GM18526 (cell line): ENCODE data around the gene FITM1.

ENCODE experiments used
- POLR2A ChIP-seq: IDR thresholded peaks from 3 replicates; pipeline ENCODE4 v1.6.1; 2011; ENCODE audit not compliant: insufficient read length; ENCODE audit errors: extremely low read depth

Gene FITM1

GRCh38 chr14:24110060-24110459, 20.4 kb upstream of the FITM1 start:
- TF ChIP-seq POLR2A: no peak

GRCh38 chr14:24110523-24110922, 19.9 kb upstream of the FITM1 start:
- TF ChIP-seq POLR2A: no peak

GRCh38 chr14:24113379-24113800, 17.1 kb upstream of the FITM1 start:
- no peak for TF ChIP-seq POLR2A

GRCh38 chr14:24113801-24114531, 16.5 kb upstream of the FITM1 start:
- TF ChIP-seq POLR2A: peak; percentile 85

- TF ChIP-seq POLR2A: peak; percentile 9
Measured at GRCh38 chr14:24114532-24115421, 15.7 kb upstream of the FITM1 start, which contains the start of the genes DCAF11 and NRL. DCAF11 (plus strand) TSS chr14:24114777; CDS start chr14:24115595, 818 bp downstream. NRL (minus strand) TSS chr14:24114949; CDS start chr14:24082848, 32,101 bp downstream.

- TF ChIP-seq POLR2A: no peak
Measured at GRCh38 chr14:24115422-24116127, 14.9 kb upstream of the FITM1 start.

- TF ChIP-seq POLR2A: no peak
Measured at GRCh38 chr14:24116128-24116814, 14.2 kb upstream of the FITM1 start.

GRCh38 chr14:24117179-24117578, 13.3 kb upstream of the FITM1 start:
- no peak for TF ChIP-seq POLR2A

- TF ChIP-seq POLR2A: no peak
Measured at GRCh38 chr14:24119691-24120090, 10.8 kb upstream of the FITM1 start.

- no peak for TF ChIP-seq POLR2A
Measured at GRCh38 chr14:24121210-24121609, 9.2 kb upstream of the FITM1 start.

GRCh38 chr14:24122416-24122815, 8.0 kb upstream of the FITM1 start:
- no peak for TF ChIP-seq POLR2A

GRCh38 chr14:24122898-24123297, 7.6 kb upstream of the FITM1 start:
- TF ChIP-seq POLR2A: no peak

GRCh38 chr14:24123424-24124417, 6.7 kb upstream of the FITM1 start:
- TF ChIP-seq POLR2A: no peak

GRCh38 chr14:24126939-24127338, 3.5 kb upstream of the FITM1 start:
- TF ChIP-seq POLR2A: no peak
